Activated T-helper 2 cell treated with anti-CD3 and anti-CD28 coated beads, Interferon-gamma antibody, Interleukin-2, Interleukin-4, amounts not matched to agents 10 μg/mL and 5 μg/mL and 100 μg/mL, durations not matched to agents 14 hours and 24 hours and 36 hours (primary cell): ENCODE results near the gene SMC6. TPM values are rescaled to one million over a fixed set of nuclear protein-coding genes. Genes with fewer than 3 reads are reported as not detected.

Source experiments
- DNase-seq: peaks from one replicate; pipeline ENCODE4 v3.0.0; 2021; ENCODE audit warnings: low spot score
- H3K27ac Mint-ChIP-seq: one replicate; pipeline ENCODE4 v1.8.0; 2021; ENCODE audit warnings: mixed read lengths
- H3K27me3 Mint-ChIP-seq: one replicate; pipeline ENCODE4 v1.8.0; 2021; ENCODE audit warnings: low read depth, mixed read lengths
- H3K36me3 Mint-ChIP-seq: one replicate; pipeline ENCODE4 v1.8.0; 2021; ENCODE audit warnings: low read depth, mixed read lengths
- H3K4me1 Mint-ChIP-seq: one replicate; pipeline ENCODE4 v1.8.0; 2021; ENCODE audit warnings: low read depth, mixed read lengths
- H3K4me3 Mint-ChIP-seq: one replicate; pipeline ENCODE4 v1.8.0; 2021; ENCODE audit warnings: low read depth, mild to moderate bottlenecking, moderate library complexity, mixed read lengths
- H3K9me3 Mint-ChIP-seq: one replicate; pipeline ENCODE4 v1.8.0; 2021; ENCODE audit warnings: mixed read lengths
- intact Hi-C: fragments of 100-400 bp; cut with micrococcal nuclease; formaldehyde crosslinking; loops from one replicate; pipeline ENCODE4 v1.15.1; 2023
- total RNA-seq: library from RNA; stranded (reverse); gene quantifications from 2 replicates; pipeline ENCODE4 v1.2.3, GENCODE V29; 2022

The SMC6 gene
- 30.1 and 30.3 TPM in 2 replicates for total RNA-seq

GRCh38 chr2:17753803-17754663, at the start of gene SMC6, which contains the start of gene GEN1:
Gene SMC6, minus strand, starts transcription at chr2:17753810. Its CDS starts 7,864 bp downstream, at chr2:17745946.
Gene GEN1, plus strand, starts transcription at chr2:17754138. Its CDS starts 5,806 bp downstream, at chr2:17759944.
- Mint-ChIP-seq H3K27me3 (no peaks in the 10 kb centered on the region), H3K4me1 (peaks cover 50% of the 10 kb centered on the region), H3K36me3 (peaks cover 11% of the 10 kb centered on the region), H3K4me3 (peak within 1 kb of the TSS; percentile 91), H3K9me3 (no peaks in the 10 kb centered on the region), H3K27ac (peak within 1 kb of the TSS; percentile 96)
- DNase-seq: peak; percentile 89
- intact Hi-C loops: loop anchor here (2.0 to 10.0 kb wide), 5 partner anchors 38 to 1591 kb away; partner anchors contain the start of gene KCNS3

GRCh38 chr2:17800693-17801458, 47.3 kb upstream of the SMC6 start:
- no peak overlapping the region for H3K27ac Mint-ChIP-seq
- intact Hi-C loops: no loop called here

GRCh38 chr2:17800219-17800618, 46.6 kb upstream of the SMC6 start:
- DNase-seq: no peak
- intact Hi-C loops: no loop called here
- Mint-ChIP-seq H3K27me3 (peaks cover 40% of the 10 kb centered on the region), H3K4me1 (peaks cover 3% of the 10 kb centered on the region), H3K9me3 (no peaks in the 10 kb centered on the region), H3K4me3 (no peak overlapping the region), H3K36me3 (no peaks in the 10 kb centered on the region), H3K27ac (no peak overlapping the region)

More at GRCh38 chr2:17800693-17801458, 47.3 kb upstream of the SMC6 start:
- peaks cover 3% of the 10 kb centered on the region for H3K4me1 Mint-ChIP-seq
- peaks cover 35% of the 10 kb centered on the region for H3K27me3 Mint-ChIP-seq
- DNase-seq: no peak
- H3K4me3 Mint-ChIP-seq: no peak overlapping the region
- H3K36me3 Mint-ChIP-seq: no peaks in the 10 kb centered on the region
- H3K9me3 Mint-ChIP-seq: no peaks in the 10 kb centered on the region

- H3K36me3 Mint-ChIP-seq: no peaks in the 10 kb centered on the region
- no peak overlapping the region for H3K4me3 Mint-ChIP-seq
- no peak for DNase-seq
- intact Hi-C loops: no loop called here
- H3K4me1 Mint-ChIP-seq: peaks cover 3% of the 10 kb centered on the region
- peaks cover 43% of the 10 kb centered on the region for H3K27me3 Mint-ChIP-seq
- H3K9me3 Mint-ChIP-seq: no peaks in the 10 kb centered on the region
- no peak overlapping the region for H3K27ac Mint-ChIP-seq
These were observed 45.9 kb upstream of the SMC6 start for GRCh38 chr2:17799301-17800120.

- Mint-ChIP-seq H3K27me3 (peaks cover 41% of the 10 kb centered on the region), H3K4me3 (no peak overlapping the region), H3K36me3 (no peaks in the 10 kb centered on the region), H3K9me3 (no peaks in the 10 kb centered on the region), H3K27ac (no peak overlapping the region), H3K4me1 (peaks cover 8% of the 10 kb centered on the region)
- intact Hi-C loops: no loop called here
- no peak for DNase-seq
These were observed 44.7 kb upstream of the SMC6 start for GRCh38 chr2:17798338-17798737.

GRCh38 chr2:17795309-17795708, 41.7 kb upstream of the SMC6 start:
- no peaks in the 10 kb centered on the region for H3K9me3 Mint-ChIP-seq
- H3K27me3 Mint-ChIP-seq: peaks cover 51% of the 10 kb centered on the region
- H3K27ac Mint-ChIP-seq: no peak overlapping the region
- peaks cover 23% of the 10 kb centered on the region for H3K4me1 Mint-ChIP-seq
- intact Hi-C loops: no loop called here
- no peak for DNase-seq
- H3K36me3 Mint-ChIP-seq: no peaks in the 10 kb centered on the region
- H3K4me3 Mint-ChIP-seq: no peak overlapping the region

GRCh38 chr2:17793803-17794354, 40.3 kb upstream of the SMC6 start:
- no peaks in the 10 kb centered on the region for H3K9me3 Mint-ChIP-seq
- no peak for DNase-seq
- H3K36me3 Mint-ChIP-seq: no peaks in the 10 kb centered on the region
- intact Hi-C loops: loop anchor here (5.0 kb wide), 1 partner anchor 42 kb away; the partner anchor contains the start of genes GEN1 and SMC6
- peaks cover 48% of the 10 kb centered on the region for H3K27me3 Mint-ChIP-seq
- no peak overlapping the region for H3K27ac Mint-ChIP-seq
- no peak overlapping the region for H3K4me3 Mint-ChIP-seq
- peaks cover 20% of the 10 kb centered on the region for H3K4me1 Mint-ChIP-seq

GRCh38 chr2:17793296-17793695, 39.7 kb upstream of the SMC6 start:
- no peak for DNase-seq
- Mint-ChIP-seq H3K9me3 (no peaks in the 10 kb centered on the region), H3K4me1 (peaks cover 20% of the 10 kb centered on the region), H3K4me3 (no peak overlapping the region), H3K27me3 (peaks cover 48% of the 10 kb centered on the region), H3K36me3 (no peaks in the 10 kb centered on the region), H3K27ac (peak overlapping the region; percentile 34)
- intact Hi-C loops: loop anchor here (5.0 kb wide), 1 partner anchor 41 kb away; the partner anchor contains the start of genes GEN1 and SMC6

- no peaks in the 10 kb centered on the region for H3K36me3 Mint-ChIP-seq
- peaks cover 20% of the 10 kb centered on the region for H3K4me1 Mint-ChIP-seq
- no peak overlapping the region for H3K4me3 Mint-ChIP-seq
- H3K9me3 Mint-ChIP-seq: no peaks in the 10 kb centered on the region
- intact Hi-C loops: loop anchor here (5.0 kb wide), 1 partner anchor 40 kb away; the partner anchor contains the start of genes GEN1 and SMC6
- peaks cover 46% of the 10 kb centered on the region for H3K27me3 Mint-ChIP-seq
- no peak overlapping the region for H3K27ac Mint-ChIP-seq
- no peak for DNase-seq
These were observed 38.9 kb upstream of the SMC6 start for GRCh38 chr2:17792515-17792914.

GRCh38 chr2:17791817-17792130, 38.2 kb upstream of the SMC6 start:
- Mint-ChIP-seq H3K36me3 (no peaks in the 10 kb centered on the region), H3K4me1 (peaks cover 20% of the 10 kb centered on the region), H3K27ac (no peak overlapping the region), H3K9me3 (no peaks in the 10 kb centered on the region), H3K27me3 (peaks cover 44% of the 10 kb centered on the region), H3K4me3 (no peak overlapping the region)
- intact Hi-C loops: loop anchor here (5.0 kb wide), 1 partner anchor 39 kb away; the partner anchor contains the start of genes GEN1 and SMC6
- no peak for DNase-seq

GRCh38 chr2:17791121-17791816, 37.7 kb upstream of the SMC6 start:
- Mint-ChIP-seq H3K4me1 (peaks cover 20% of the 10 kb centered on the region), H3K9me3 (no peaks in the 10 kb centered on the region), H3K27me3 (peaks cover 39% of the 10 kb centered on the region), H3K36me3 (no peaks in the 10 kb centered on the region), H3K27ac (no peak overlapping the region), H3K4me3 (no peak overlapping the region)
- DNase-seq: no peak
- intact Hi-C loops: loop anchor here (5.0 kb wide), 1 partner anchor 39 kb away; the partner anchor contains the start of genes GEN1 and SMC6
